ENCODE data around the gene ISOC1.

The ISOC1 gene

GRCh38 chr5:129118405-129118804, 23.9 kb downstream of the ISOC1 start:
- Histone ChIP-seq H4K91ac (ENCODE audit: low read depth, low read length) (no peak overlapping the region), H3K79me2 (ENCODE audit: control insufficient read depth, insufficient read depth, low read length, poor library complexity) (no peaks in the 10 kb centered on the region), H3K36me3 (ENCODE audit: control insufficient read depth in 1 of 2, insufficient read depth in 2 of 2, low read length in 2 of 2) (no peaks in the 10 kb centered on the region), H3K9ac (ENCODE audit: low read length) (no peak overlapping the region), H2BK12ac (ENCODE audit: low read length) (no peak overlapping the region), H2BK5ac (ENCODE audit: low read depth, low read length, poor library complexity) (no peak overlapping the region), H2BK120ac (ENCODE audit: insufficient read depth, low read length, poor library complexity) (no peak overlapping the region), H3K4me1 (ENCODE audit: control insufficient read depth in 1 of 2, insufficient read depth in 2 of 2, low read length in 2 of 2) (peaks cover 0 to 2% of the 10 kb centered on the region in 2 experiments), H2AK5ac (ENCODE audit: low read length) (no peak overlapping the region), H3K79me1 (ENCODE audit: low read length) (no peaks in the 10 kb centered on the region), H2AFZ (ENCODE audit: insufficient read depth, low read length, poor library complexity) (no peak overlapping the region), H3K27ac (ENCODE audit: low read depth, low read length) (no peak overlapping the region), H3K4ac (ENCODE audit: low read depth, low read length) (no peak overlapping the region), H3K27me3 (ENCODE audit: insufficient read depth, low read length) (no peaks in the 10 kb centered on the region), H3K4me2 (ENCODE audit: low read length) (no peak overlapping the region), H3K23ac (ENCODE audit: low read length) (no peak overlapping the region), H4K12ac (ENCODE audit: low read depth, low read length) (no peak overlapping the region), H4K8ac (ENCODE audit: low read depth, low read length) (no peak overlapping the region), H3K14ac (ENCODE audit: low read length) (no peak overlapping the region), H3K4me3 (ENCODE audit: low read depth, low read length) (no peak overlapping the region), H3K9me3 (ENCODE audit: insufficient read depth, low read depth, low read length) (no peaks in the 10 kb centered on the region), H3K18ac (ENCODE audit: low read length) (no peak overlapping the region)
- DNase-seq: no peak

GRCh38 chr5:129118826-129119225, 24.3 kb downstream of the ISOC1 start:
- Histone ChIP-seq H3K14ac (ENCODE audit: low read length) (no peak overlapping the region), H3K18ac (ENCODE audit: low read length) (no peak overlapping the region), H4K8ac (ENCODE audit: low read depth, low read length) (no peak overlapping the region), H3K79me2 (ENCODE audit: control insufficient read depth, insufficient read depth, low read length, poor library complexity) (no peaks in the 10 kb centered on the region), H2AFZ (ENCODE audit: insufficient read depth, low read length, poor library complexity) (no peak overlapping the region), H3K79me1 (ENCODE audit: low read length) (no peaks in the 10 kb centered on the region), H3K23ac (ENCODE audit: low read length) (no peak overlapping the region), H3K9ac (ENCODE audit: low read length) (no peak overlapping the region), H4K12ac (ENCODE audit: low read depth, low read length) (no peak overlapping the region), H2BK12ac (ENCODE audit: low read length) (no peak overlapping the region), H2AK5ac (ENCODE audit: low read length) (no peak overlapping the region), H3K4ac (ENCODE audit: low read depth, low read length) (no peak overlapping the region), H3K9me3 (ENCODE audit: insufficient read depth, low read depth, low read length) (no peaks in the 10 kb centered on the region), H4K91ac (ENCODE audit: low read depth, low read length) (no peak overlapping the region), H3K27ac (ENCODE audit: low read depth, low read length) (no peak overlapping the region), H3K4me2 (ENCODE audit: low read length) (no peak overlapping the region), H3K4me3 (ENCODE audit: low read depth, low read length) (no peak overlapping the region), H3K27me3 (ENCODE audit: insufficient read depth, low read length) (no peaks in the 10 kb centered on the region), H2BK120ac (ENCODE audit: insufficient read depth, low read length, poor library complexity) (no peak overlapping the region), H3K36me3 (ENCODE audit: control insufficient read depth in 1 of 2, insufficient read depth in 2 of 2, low read length in 2 of 2) (no peaks in the 10 kb centered on the region), H3K4me1 (ENCODE audit: control insufficient read depth in 1 of 2, insufficient read depth in 2 of 2, low read length in 2 of 2) (peaks cover 0 to 2% of the 10 kb centered on the region in 2 experiments), H2BK5ac (ENCODE audit: low read depth, low read length, poor library complexity) (no peak overlapping the region)
- DNase-seq: no peak
- no CpG with 5 or more reads among the region's 2 CpGs for WGBS (ENCODE audit: extremely low coverage, insufficient coverage, insufficient read length)

GRCh38 chr5:129120158-129120581, 25.6 kb downstream of the ISOC1 start:
- Histone ChIP-seq H3K4me3 (ENCODE audit: low read depth, low read length) (no peak overlapping the region), H2BK5ac (ENCODE audit: low read depth, low read length, poor library complexity) (no peak overlapping the region), H3K18ac (ENCODE audit: low read length) (no peak overlapping the region), H4K8ac (ENCODE audit: low read depth, low read length) (no peak overlapping the region), H3K79me2 (ENCODE audit: control insufficient read depth, insufficient read depth, low read length, poor library complexity) (no peaks in the 10 kb centered on the region), H3K14ac (ENCODE audit: low read length) (no peak overlapping the region), H4K12ac (ENCODE audit: low read depth, low read length) (no peak overlapping the region), H3K27me3 (ENCODE audit: insufficient read depth, low read length) (no peaks in the 10 kb centered on the region), H3K9me3 (ENCODE audit: insufficient read depth, low read depth, low read length) (no peaks in the 10 kb centered on the region), H3K4me1 (ENCODE audit: control insufficient read depth in 1 of 2, insufficient read depth in 2 of 2, low read length in 2 of 2) (no peaks in the 10 kb centered on the region), H2AK5ac (ENCODE audit: low read length) (no peak overlapping the region), H3K4ac (ENCODE audit: low read depth, low read length) (no peak overlapping the region), H3K36me3 (ENCODE audit: control insufficient read depth in 1 of 2, insufficient read depth in 2 of 2, low read length in 2 of 2) (no peaks in the 10 kb centered on the region), H3K23ac (ENCODE audit: low read length) (no peak overlapping the region), H2BK120ac (ENCODE audit: insufficient read depth, low read length, poor library complexity) (no peak overlapping the region), H2AFZ (ENCODE audit: insufficient read depth, low read length, poor library complexity) (no peak overlapping the region), H3K79me1 (ENCODE audit: low read length) (no peaks in the 10 kb centered on the region), H2BK12ac (ENCODE audit: low read length) (no peak overlapping the region), H4K91ac (ENCODE audit: low read depth, low read length) (no peak overlapping the region), H3K4me2 (ENCODE audit: low read length) (no peak overlapping the region), H3K27ac (ENCODE audit: low read depth, low read length) (no peak overlapping the region), H3K9ac (ENCODE audit: low read length) (no peak overlapping the region)
- no CpG with 5 or more reads among the region's 3 CpGs for WGBS (ENCODE audit: extremely low coverage, insufficient coverage, insufficient read length)
- DNase-seq: no peak

- Histone ChIP-seq H4K91ac (ENCODE audit: low read depth, low read length) (no peak overlapping the region), H3K4ac (ENCODE audit: low read depth, low read length) (no peak overlapping the region), H2BK120ac (ENCODE audit: insufficient read depth, low read length, poor library complexity) (no peak overlapping the region)
These were observed 28.0 kb downstream of the ISOC1 start for GRCh38 chr5:129122560-129122959.

More at GRCh38 chr5:129122560-129122959, 28.0 kb downstream of the ISOC1 start:
- no peak overlapping the region for H3K18ac ChIP-seq (ENCODE audit: low read length)
- H3K79me2 ChIP-seq (ENCODE audit: control insufficient read depth, insufficient read depth, low read length, poor library complexity): no peaks in the 10 kb centered on the region
- H4K8ac ChIP-seq (ENCODE audit: low read depth, low read length): no peak overlapping the region
- H2BK12ac ChIP-seq (ENCODE audit: low read length): no peak overlapping the region
- no peaks in the 10 kb centered on the region for H3K27me3 ChIP-seq (ENCODE audit: insufficient read depth, low read length)
- no peaks in the 10 kb centered on the region for H3K4me1 ChIP-seq (ENCODE audit: control insufficient read depth in 1 of 2, insufficient read depth in 2 of 2, low read length in 2 of 2)
- no peak overlapping the region for H3K9ac ChIP-seq (ENCODE audit: low read length)
- no peak overlapping the region for H3K4me3 ChIP-seq (ENCODE audit: low read depth, low read length)
- H2AK5ac ChIP-seq (ENCODE audit: low read length): no peak overlapping the region
- no peak overlapping the region for H4K12ac ChIP-seq (ENCODE audit: low read depth, low read length)
- no peak overlapping the region for H3K14ac ChIP-seq (ENCODE audit: low read length)
- H3K36me3 ChIP-seq (ENCODE audit: control insufficient read depth in 1 of 2, insufficient read depth in 2 of 2, low read length in 2 of 2): no peaks in the 10 kb centered on the region
- no peaks in the 10 kb centered on the region for H3K9me3 ChIP-seq (ENCODE audit: insufficient read depth, low read depth, low read length)
- DNase-seq: no peak
- H3K4me2 ChIP-seq (ENCODE audit: low read length): no peak overlapping the region
- no peak overlapping the region for H3K27ac ChIP-seq (ENCODE audit: low read depth, low read length)
- no peaks in the 10 kb centered on the region for H3K79me1 ChIP-seq (ENCODE audit: low read length)
- H2BK5ac ChIP-seq (ENCODE audit: low read depth, low read length, poor library complexity): no peak overlapping the region
- H3K23ac ChIP-seq (ENCODE audit: low read length): no peak overlapping the region
- no peak overlapping the region for H2AFZ ChIP-seq (ENCODE audit: insufficient read depth, low read length, poor library complexity)
